IPS-18c (cell line): ENCODE results near the gene PACRG.
A peak's percentile ranks its signal among the peaks of the same experiment; 100 is the strongest.
"Not testable (repeated sequence)": the region's sequence is repeated elsewhere in the genome, so short reads cannot be mapped to it uniquely, and the experiment has no call there.

Source experiments
- H3K4me3 ChIP-seq: 2 replicates; pipeline ENCODE4 v1.7.0; 2013; ENCODE audit warnings: low read depth, mild to moderate bottlenecking, low read length, moderate library complexity; ENCODE audit not compliant: insufficient read depth
- H3K9me3 ChIP-seq: one replicate; pipeline ENCODE4 v1.6.1; 2013; ENCODE audit warnings: mild to moderate bottlenecking, low read length, moderate library complexity; ENCODE audit not compliant: control insufficient read depth, insufficient read depth

Gene PACRG

GRCh38 chr6:162727322-162728182 is at the start of gene PACRG, which contains the start of gene PRKN:
Gene PACRG (plus strand): TSS chr6:162727974.
Gene PRKN (minus strand): TSS chr6:162727766.
- H3K4me3 ChIP-seq, result peak within 1 kb of the TSS; percentile 81
- H3K9me3 ChIP-seq, result no peaks in the 10 kb centered on the region

- not testable (repeated sequence) for H3K9me3 ChIP-seq, H3K4me3 ChIP-seq
Measured at GRCh38 chr6:162678896-162679295, 48.9 kb upstream of the PACRG start.

DNA sequence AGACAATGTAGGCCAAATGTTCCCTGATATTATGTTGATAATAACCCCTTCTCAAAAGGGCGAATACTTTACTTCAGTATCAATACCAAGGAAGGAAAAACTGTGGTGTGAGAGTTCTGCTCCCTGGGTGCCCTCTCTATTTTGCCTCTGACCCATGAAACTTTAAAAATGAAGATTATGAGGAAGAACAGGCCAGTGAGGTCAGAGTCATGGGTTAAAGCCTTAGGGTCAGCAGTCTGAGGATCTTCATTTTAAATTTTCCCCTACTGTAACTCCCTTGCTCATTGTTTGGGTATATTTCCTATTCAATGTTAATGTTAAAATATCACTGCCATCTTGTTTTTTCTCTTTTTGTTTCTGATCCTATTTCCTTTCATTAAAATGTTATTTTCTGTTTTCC is 48.1 kb upstream of the PACRG start:
- Histone ChIP-seq H3K9me3 (no peaks in the 10 kb centered on the region), H3K4me3 (no peak overlapping the region)

- H3K9me3 ChIP-seq, result no peaks in the 10 kb centered on the region
Measured at GRCh38 chr6:162680367-162680766, 47.4 kb upstream of the PACRG start.

GRCh38 chr6:162680871-162681270 is 46.9 kb upstream of the PACRG start:
- Histone ChIP-seq H3K4me3 (no peak overlapping the region), H3K9me3 (no peaks in the 10 kb centered on the region)

More at GRCh38 chr6:162680367-162680766, 47.4 kb upstream of the PACRG start:
- H3K4me3 ChIP-seq, result no peak overlapping the region

DNA sequence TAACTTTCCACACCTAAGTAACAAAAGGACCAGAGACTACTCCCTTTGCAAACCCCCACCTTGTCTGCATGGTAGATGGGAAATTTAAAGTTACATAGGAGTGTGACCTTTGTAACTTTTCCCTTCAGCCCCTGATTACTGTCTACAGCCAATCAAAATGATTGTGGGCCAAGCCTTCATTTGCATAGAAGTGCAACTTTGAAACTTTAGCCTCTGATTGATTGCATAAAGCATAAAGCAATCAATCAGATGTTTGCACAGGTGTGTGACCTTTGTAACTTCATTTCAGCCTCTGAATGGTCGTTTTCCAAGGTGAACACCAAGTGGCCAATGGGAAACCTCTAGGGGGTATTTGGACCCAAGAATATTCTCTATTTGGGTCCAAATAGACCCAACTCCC is 46.3 kb upstream of the PACRG start:
- Histone ChIP-seq H3K9me3 (no peaks in the 10 kb centered on the region), H3K4me3 (no peak overlapping the region)

DNA sequence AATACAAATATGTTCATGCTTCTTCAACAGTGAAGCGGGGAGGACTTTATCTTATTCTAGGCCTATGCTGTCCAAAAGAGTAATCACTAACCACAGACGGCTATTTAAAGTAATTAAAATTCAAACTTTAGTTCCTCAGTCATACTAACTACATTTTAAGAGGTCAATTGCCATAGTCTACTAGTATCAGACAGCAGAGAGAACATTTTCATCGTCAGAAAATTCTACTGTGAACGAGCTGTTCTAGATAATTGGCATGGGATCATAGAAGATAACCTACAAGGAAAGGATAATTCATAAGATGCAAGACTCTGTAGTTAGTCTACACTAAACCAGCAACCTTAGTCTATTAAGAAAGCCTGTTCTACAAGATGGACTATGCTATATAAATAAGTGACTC is 44.6 kb upstream of the PACRG start:
- Histone ChIP-seq H3K9me3 (no peaks in the 10 kb centered on the region), H3K4me3 (no peak overlapping the region)

- Histone ChIP-seq H3K4me3 (no peak overlapping the region), H3K9me3 (no peaks in the 10 kb centered on the region)
Measured at GRCh38 chr6:162684052-162684451, 43.7 kb upstream of the PACRG start.

DNA sequence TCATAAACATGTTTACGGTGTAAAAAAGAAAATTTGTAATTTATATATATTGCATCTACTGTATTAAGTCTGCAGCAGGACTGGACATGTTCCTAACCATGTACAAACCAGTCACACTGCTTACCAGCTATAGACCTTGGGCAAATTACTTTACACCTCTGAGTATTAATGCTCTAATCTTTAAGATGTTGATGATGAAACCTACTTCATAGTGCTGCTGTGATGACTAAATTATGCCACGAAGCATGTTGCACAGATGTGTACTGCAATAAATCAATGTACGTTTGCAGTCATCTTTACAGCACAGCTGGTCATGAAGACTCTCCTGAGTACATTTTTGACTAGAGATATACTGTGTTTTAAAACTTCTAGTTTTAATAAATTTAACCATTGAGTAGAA is 42.8 kb upstream of the PACRG start:
- no peak overlapping the region for H3K4me3 ChIP-seq
- no peaks in the 10 kb centered on the region for H3K9me3 ChIP-seq

DNA sequence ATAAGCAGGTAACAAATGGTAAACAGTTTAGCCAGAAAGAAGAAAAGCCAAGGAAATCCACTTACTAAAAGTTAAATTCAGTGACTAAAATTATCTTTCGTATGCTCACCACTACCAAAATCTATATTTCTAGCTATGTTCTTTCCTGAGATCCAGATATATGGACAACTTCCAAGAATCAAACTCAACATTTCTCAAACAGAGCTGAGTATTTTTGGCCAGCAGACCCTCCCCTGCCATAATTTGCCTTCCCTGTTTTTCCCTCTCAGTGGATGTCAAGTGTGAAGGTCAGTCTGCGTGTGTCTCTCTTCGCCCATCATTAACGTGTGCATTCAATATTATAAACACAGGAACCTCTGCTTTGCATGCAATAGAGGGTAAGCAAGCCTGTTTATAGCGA is 42.2 kb upstream of the PACRG start:
- no peaks in the 10 kb centered on the region for H3K9me3 ChIP-seq
- H3K4me3 ChIP-seq, result no peak overlapping the region

GRCh38 chr6:162688751-162689345 is 38.9 kb upstream of the PACRG start:
- Histone ChIP-seq H3K4me3 (no peak overlapping the region), H3K9me3 (no peaks in the 10 kb centered on the region)

- no peaks in the 10 kb centered on the region for H3K9me3 ChIP-seq
- H3K4me3 ChIP-seq, result no peak overlapping the region
Measured at GRCh38 chr6:162690158-162690557, 37.6 kb upstream of the PACRG start.

GRCh38 chr6:162697872-162698403 is 29.8 kb upstream of the PACRG start:
- no peak overlapping the region for H3K4me3 ChIP-seq
- no peaks in the 10 kb centered on the region for H3K9me3 ChIP-seq

DNA sequence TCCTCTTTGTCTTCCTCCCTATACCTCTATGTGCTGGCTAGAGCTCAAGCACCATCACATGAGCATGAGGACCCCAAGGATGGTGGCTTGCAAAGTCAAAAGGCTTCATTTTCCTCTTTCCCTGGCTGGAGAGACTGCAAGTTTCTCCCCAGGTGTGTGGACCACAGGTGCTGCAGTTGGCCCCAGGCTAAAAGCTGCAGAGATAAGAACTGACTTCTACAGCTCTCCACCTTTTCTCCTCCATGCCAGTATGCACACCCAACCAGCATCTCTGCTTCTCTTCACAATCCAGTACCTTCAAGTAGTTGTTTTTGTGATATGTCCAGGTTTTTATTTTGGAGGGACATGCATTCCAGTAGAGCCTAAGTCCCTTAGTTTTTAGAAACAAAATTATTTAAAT is 29.3 kb upstream of the PACRG start:
- H3K4me3 ChIP-seq, result no peak overlapping the region
- no peaks in the 10 kb centered on the region for H3K9me3 ChIP-seq

GRCh38 chr6:162699961-162700360 is 27.8 kb upstream of the PACRG start:
- Histone ChIP-seq H3K4me3 (no peak overlapping the region), H3K9me3 (no peaks in the 10 kb centered on the region)

- H3K4me3 ChIP-seq, result no peak overlapping the region
Measured at GRCh38 chr6:162700966-162701365, 26.8 kb upstream of the PACRG start.

DNA sequence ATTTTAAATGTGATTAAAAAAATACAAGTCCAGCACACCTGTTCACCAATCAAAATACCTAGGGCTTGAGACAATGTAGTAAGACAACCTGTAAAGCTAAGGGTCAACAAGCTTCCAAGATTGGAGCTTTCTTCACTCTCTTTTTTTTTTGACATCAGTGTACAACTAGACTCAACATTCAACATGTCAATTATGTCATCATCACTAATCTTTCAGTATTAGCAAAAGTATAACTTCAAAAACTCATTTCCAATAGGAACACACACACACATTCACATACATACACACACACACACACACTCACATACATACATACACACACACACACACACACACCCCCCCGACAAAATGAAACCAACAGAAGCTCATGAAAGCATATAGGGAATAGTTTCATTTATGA is 26.2 kb upstream of the PACRG start:
- Histone ChIP-seq H3K9me3 (no peaks in the 10 kb centered on the region), H3K4me3 (no peak overlapping the region)

More at GRCh38 chr6:162700966-162701365, 26.8 kb upstream of the PACRG start:
- H3K9me3 ChIP-seq, result no peaks in the 10 kb centered on the region

DNA sequence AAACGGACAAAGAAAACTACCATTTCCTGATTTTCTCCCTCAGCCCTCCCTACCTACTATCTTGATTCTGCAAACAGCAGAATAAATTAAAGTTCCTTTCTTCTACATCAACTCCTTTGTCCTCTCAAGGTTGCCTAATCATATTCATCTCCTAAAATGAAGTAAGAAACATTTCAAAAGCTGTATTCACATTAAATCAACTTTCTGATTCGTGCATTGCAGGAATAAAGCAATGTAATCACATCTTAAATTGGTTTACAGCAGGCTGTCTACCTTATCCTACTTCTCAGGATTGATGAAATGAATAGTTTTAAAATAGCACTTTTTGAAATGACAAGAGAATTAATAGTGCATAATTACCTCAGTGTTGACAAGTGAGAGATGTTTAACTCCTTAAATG is 25.3 kb upstream of the PACRG start:
- H3K9me3 ChIP-seq, result no peaks in the 10 kb centered on the region
- H3K4me3 ChIP-seq, result no peak overlapping the region
